ENCODE data around the gene SS18L1.

GRCh38 chr20:62215991-62216635, 72.5 kb downstream of the SS18L1 start:
- no peak for TF ChIP-seq CTCF (IDR thresholded peaks at IDR 0.05)
- no peak for TF ChIP-seq EP300 (IDR thresholded peaks at IDR 0.05)
